Mesendoderm (in vitro differentiated cells): ENCODE measurements around the gene MNAT1.

Source experiments
- DNase-seq: peaks from one replicate; pipeline ENCODE4 v3.0.0; 2013
- H2AK5ac ChIP-seq: 2 replicates; pipeline ENCODE4 v1.6.1; 2013; ENCODE audit warnings: low read length, inconsistent platforms
- H2BK120ac ChIP-seq: 2 replicates; pipeline ENCODE4 v1.6.1; 2013; ENCODE audit warnings: low read depth, mild to moderate bottlenecking, low read length, moderate library complexity, mixed read lengths
- H2BK15ac ChIP-seq: replicated peaks from 2 replicates; pipeline ENCODE4 v1.6.1; 2013; ENCODE audit warnings: low read depth, mild to moderate bottlenecking, moderate library complexity
- H2BK5ac ChIP-seq: 2 replicates; pipeline ENCODE4 v1.6.1; 2013; ENCODE audit warnings: low read length, inconsistent platforms
- H3K18ac ChIP-seq: 2 replicates; pipeline ENCODE4 v1.6.1; 2013; ENCODE audit warnings: mild to moderate bottlenecking, low read length, mixed read lengths
- H3K23ac ChIP-seq: one replicate; pipeline ENCODE4 v1.6.1; 2013; ENCODE audit warnings: low read length
- H3K27ac ChIP-seq: 2 replicates; pipeline ENCODE4 v1.5.1; 2013; ENCODE audit warnings: low read depth, mild to moderate bottlenecking, inconsistent platforms, low read length, moderate library complexity
- H3K27me3 ChIP-seq: 2 replicates; pipeline ENCODE4 v1.6.1; 2013; ENCODE audit warnings: low read length, control low read depth, mild to moderate bottlenecking, inconsistent platforms; ENCODE audit not compliant: insufficient read depth, poor library complexity
- H3K36me3 ChIP-seq: 2 replicates; pipeline ENCODE4 v1.6.1; 2013; ENCODE audit warnings: low read length, inconsistent platforms; ENCODE audit not compliant: control insufficient read depth, insufficient read depth
- H3K4ac ChIP-seq: one replicate; pipeline ENCODE4 v1.6.1; 2013; ENCODE audit warnings: low read depth, mild to moderate bottlenecking, low read length, moderate library complexity
- H3K4me1 ChIP-seq: 2 replicates; pipeline ENCODE4 v1.6.1; 2013; ENCODE audit warnings: low read depth, low read length, inconsistent platforms; ENCODE audit not compliant: control insufficient read depth
- H3K4me2 ChIP-seq: 2 replicates; pipeline ENCODE4 v1.6.1; 2013; ENCODE audit warnings: low read length
- H3K4me3 ChIP-seq: 2 replicates; pipeline ENCODE4 v1.5.1; 2013; ENCODE audit warnings: mild to moderate bottlenecking, low read length
- H3K56ac ChIP-seq: one replicate; pipeline ENCODE4 v1.6.1; 2013; ENCODE audit warnings: low read length
- H3K79me1 ChIP-seq: 2 replicates; pipeline ENCODE4 v1.6.1; 2013; ENCODE audit warnings: low read length, inconsistent platforms
- H3K79me2 ChIP-seq: 2 replicates; pipeline ENCODE4 v1.6.1; 2013; ENCODE audit warnings: mild to moderate bottlenecking, low read length; ENCODE audit not compliant: control insufficient read depth, insufficient read depth
- H3K9ac ChIP-seq: 2 replicates; pipeline ENCODE4 v1.6.1; 2013; ENCODE audit warnings: low read length, inconsistent platforms
- H4K5ac ChIP-seq: one replicate; pipeline ENCODE4 v1.6.1; 2013; ENCODE audit warnings: low read length
- H4K8ac ChIP-seq: one replicate; pipeline ENCODE4 v1.6.1; 2013; ENCODE audit warnings: low read depth, mild to moderate bottlenecking, control low read depth, low read length, moderate library complexity
- WGBS: extraction: QIAGEN DNeasy Blood & Tissue Kit; methylation state at CpG from one replicate; pipeline ENCODE4 v1.1.7; 2013; ENCODE audit warnings: low lambda C conversion rate, missing lambda C conversion rate; ENCODE audit not compliant: insufficient coverage; ENCODE audit errors: extremely low coverage; 5-methylcytosine and 5-hydroxymethylcytosine counted together

MNAT1 gene

DNA sequence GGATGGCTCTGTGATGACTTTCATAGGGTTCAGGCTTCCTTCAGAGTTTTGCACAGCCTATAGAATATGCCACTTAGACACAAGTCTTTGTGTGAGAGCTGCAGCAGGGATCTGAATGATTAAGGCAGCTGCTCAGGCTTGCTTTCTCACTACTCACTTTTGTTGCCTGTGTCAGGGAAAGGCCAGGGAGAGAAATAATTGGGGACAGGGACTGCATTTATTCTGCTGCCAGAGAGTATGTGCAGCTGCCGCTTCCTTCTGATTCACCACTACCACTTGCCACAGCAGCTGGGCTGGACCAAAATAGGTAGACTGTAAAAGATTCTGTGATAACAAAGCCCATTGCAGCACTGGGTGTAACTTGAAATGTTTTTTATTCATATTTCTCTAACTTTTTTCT is 196.7 kb downstream of the MNAT1 start:
- no peaks in the 10 kb centered on the region for H3K36me3 ChIP-seq

DNA sequence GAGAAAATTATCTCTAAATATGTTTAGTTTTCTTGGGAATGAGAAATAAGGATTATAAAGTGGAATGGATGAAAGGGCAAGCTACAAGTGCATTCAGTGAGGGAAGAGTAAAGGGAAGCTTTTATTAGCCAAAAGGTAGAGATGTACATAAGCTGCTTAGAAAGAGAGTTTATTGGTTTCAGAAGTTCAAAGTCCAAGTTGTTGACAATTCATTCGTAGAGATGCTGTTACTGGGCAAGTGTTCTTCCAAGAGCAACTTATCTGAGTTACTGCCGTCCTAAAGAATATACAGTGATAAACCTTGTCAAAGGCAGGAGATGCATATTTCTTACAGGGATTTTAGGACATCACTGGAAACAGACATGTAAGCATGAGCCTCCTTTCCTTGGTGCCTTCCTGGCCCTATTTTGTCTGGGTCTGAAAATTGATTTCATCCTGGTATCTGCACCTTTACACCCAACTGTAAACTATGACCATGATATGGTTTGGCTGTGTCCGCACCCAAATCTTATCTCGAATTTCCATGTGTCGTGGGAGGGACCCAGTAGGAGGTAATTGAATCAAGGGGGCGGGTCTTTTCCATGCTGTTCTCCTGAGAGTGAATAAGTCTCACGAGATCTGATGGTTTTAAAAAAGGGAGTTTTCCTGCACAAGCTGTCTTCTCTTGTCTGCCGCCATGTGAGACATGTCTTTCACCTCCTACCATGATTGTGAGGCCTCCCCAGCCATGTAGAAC is 199.5 kb downstream of the MNAT1 start:
- H4K8ac ChIP-seq: peak overlapping the region; percentile 13
- H3K4me2 ChIP-seq: no peak overlapping the region
- no peak overlapping the region for H2AK5ac ChIP-seq
- H3K27ac ChIP-seq: no peak overlapping the region
- H3K4ac ChIP-seq: no peak overlapping the region
- DNase-seq: peak; percentile 19
- no peak overlapping the region for H2BK15ac ChIP-seq
- H2BK5ac ChIP-seq: no peak overlapping the region
- no peak overlapping the region for H3K9ac ChIP-seq
- H3K27me3 ChIP-seq: no peaks in the 10 kb centered on the region
- H2BK120ac ChIP-seq: no peak overlapping the region
- no peak overlapping the region for H4K5ac ChIP-seq
- H3K4me1 ChIP-seq: peaks cover 1% of the 10 kb centered on the region
- no peak overlapping the region for H3K4me3 ChIP-seq
- H3K79me2 ChIP-seq: no peaks in the 10 kb centered on the region
- no peak overlapping the region for H3K23ac ChIP-seq
- H3K79me1 ChIP-seq: no peaks in the 10 kb centered on the region
- WGBS: no CpG with 5 or more reads among the region's 8 CpGs
- no peak overlapping the region for H3K56ac ChIP-seq
- H3K18ac ChIP-seq: no peak overlapping the region
- no peaks in the 10 kb centered on the region for H3K36me3 ChIP-seq

More for the DNA sequence above, 196.7 kb downstream of the MNAT1 start:
- Histone ChIP-seq H3K23ac (no peak overlapping the region), H2BK120ac (no peak overlapping the region), H2BK15ac (no peak overlapping the region), H3K79me1 (no peaks in the 10 kb centered on the region), H2BK5ac (no peak overlapping the region), H4K8ac (no peak overlapping the region), H3K27ac (no peak overlapping the region), H3K79me2 (no peaks in the 10 kb centered on the region), H3K4ac (no peak overlapping the region), H3K9ac (no peak overlapping the region), H3K4me2 (no peak overlapping the region), H3K56ac (no peak overlapping the region), H3K27me3 (no peaks in the 10 kb centered on the region), H3K4me1 (peaks cover 1% of the 10 kb centered on the region), H3K4me3 (no peak overlapping the region), H3K18ac (no peak overlapping the region), H2AK5ac (no peak overlapping the region), H4K5ac (no peak overlapping the region)
- no peak for DNase-seq
- no CpG with 5 or more reads among the region's 1 CpG for WGBS

DNA sequence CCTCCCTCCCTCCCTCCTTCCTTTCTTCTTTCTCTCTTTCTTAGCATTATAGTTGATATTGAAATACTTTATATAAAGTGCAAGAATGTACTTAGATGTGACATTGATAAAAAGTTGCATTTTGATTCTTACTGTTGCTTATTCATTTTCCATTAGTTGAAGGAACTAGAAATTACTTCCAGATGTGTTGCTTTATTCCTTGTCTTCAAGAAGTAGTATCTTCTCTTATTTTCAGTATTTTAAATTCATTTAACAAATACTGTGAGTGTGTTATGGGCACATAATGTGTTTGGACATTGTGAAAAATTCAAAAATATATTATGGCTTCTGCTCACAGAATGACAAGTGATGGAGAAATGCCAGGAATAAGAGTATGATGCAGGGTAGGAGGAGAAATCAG is 200.8 kb downstream of the MNAT1 start:
- no peak overlapping the region for H3K9ac ChIP-seq
- H3K18ac ChIP-seq: no peak overlapping the region
- H3K4me1 ChIP-seq: peaks cover 1% of the 10 kb centered on the region
- no peak overlapping the region for H3K27ac ChIP-seq
- H3K4ac ChIP-seq: no peak overlapping the region
- no peak overlapping the region for H3K4me3 ChIP-seq
- H3K79me1 ChIP-seq: no peaks in the 10 kb centered on the region
- no peaks in the 10 kb centered on the region for H3K79me2 ChIP-seq
- no peak overlapping the region for H4K8ac ChIP-seq
- no peak overlapping the region for H2AK5ac ChIP-seq
- H3K27me3 ChIP-seq: no peaks in the 10 kb centered on the region
- H2BK5ac ChIP-seq: no peak overlapping the region
- no peaks in the 10 kb centered on the region for H3K36me3 ChIP-seq
- H4K5ac ChIP-seq: no peak overlapping the region
- no peak overlapping the region for H3K4me2 ChIP-seq
- no peak overlapping the region for H2BK120ac ChIP-seq
- no peak overlapping the region for H2BK15ac ChIP-seq
- DNase-seq: no peak
- H3K56ac ChIP-seq: no peak overlapping the region
- no peak overlapping the region for H3K23ac ChIP-seq

DNA sequence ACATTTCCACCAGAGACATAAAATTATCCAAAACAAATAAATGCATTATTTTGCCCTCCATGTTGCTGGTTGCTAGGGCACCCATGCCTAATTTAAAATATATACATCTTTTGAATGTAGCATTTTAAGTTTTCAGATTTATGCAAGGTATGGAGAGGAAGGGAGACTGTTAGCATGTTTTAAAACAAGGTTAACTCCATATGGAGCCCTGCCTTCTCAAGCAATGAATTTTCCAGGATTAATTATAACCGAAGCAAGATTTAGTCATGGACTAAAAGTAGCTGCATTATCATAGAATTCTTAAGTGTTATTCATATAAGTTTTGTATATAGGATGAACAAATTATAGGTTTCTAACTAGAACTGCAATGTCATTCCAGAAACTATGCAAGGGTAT is 209.1 kb downstream of the MNAT1 start:
- no peak for DNase-seq
- no peak overlapping the region for H2BK5ac ChIP-seq
- H3K27me3 ChIP-seq: no peaks in the 10 kb centered on the region
- no peaks in the 10 kb centered on the region for H3K36me3 ChIP-seq
- H4K5ac ChIP-seq: no peak overlapping the region
- no peak overlapping the region for H3K23ac ChIP-seq
- H4K8ac ChIP-seq: no peak overlapping the region
- no peak overlapping the region for H3K18ac ChIP-seq
- no peak overlapping the region for H2BK15ac ChIP-seq
- no peak overlapping the region for H2AK5ac ChIP-seq
- no peaks in the 10 kb centered on the region for H3K79me1 ChIP-seq
- no peaks in the 10 kb centered on the region for H3K79me2 ChIP-seq
- no peak overlapping the region for H2BK120ac ChIP-seq
- H3K4ac ChIP-seq: no peak overlapping the region
- WGBS: no CpG with 5 or more reads among the region's 1 CpG
- H3K27ac ChIP-seq: no peak overlapping the region
- H3K4me1 ChIP-seq: no peaks in the 10 kb centered on the region
- no peak overlapping the region for H3K56ac ChIP-seq
- H3K9ac ChIP-seq: no peak overlapping the region
- no peak overlapping the region for H3K4me3 ChIP-seq
- no peak overlapping the region for H3K4me2 ChIP-seq

DNA sequence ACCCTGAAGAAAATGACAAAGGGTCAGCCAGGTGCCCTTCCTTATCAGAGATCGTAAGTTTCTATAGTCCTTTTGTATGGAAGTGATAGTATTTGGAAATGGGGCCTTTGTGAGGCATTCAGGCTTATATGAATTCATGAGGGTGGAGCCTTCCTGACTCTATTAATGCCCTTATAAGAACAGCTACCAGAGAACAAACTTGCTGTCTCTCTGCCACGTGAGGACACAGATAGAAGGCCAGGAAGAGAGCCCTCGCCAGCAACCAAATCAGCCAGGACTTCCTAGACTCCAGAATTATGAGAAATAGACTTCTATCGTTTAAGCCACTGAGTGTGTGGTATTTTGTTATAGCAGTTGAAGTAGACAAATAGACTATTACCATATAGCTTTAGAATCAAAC is 209.6 kb downstream of the MNAT1 start:
- DNase-seq: peak; percentile 28
- H4K5ac ChIP-seq: no peak overlapping the region
- H3K36me3 ChIP-seq: no peaks in the 10 kb centered on the region
- no peak overlapping the region for H3K23ac ChIP-seq
- H3K18ac ChIP-seq: no peak overlapping the region
- no peak overlapping the region for H3K4me2 ChIP-seq
- H3K56ac ChIP-seq: no peak overlapping the region
- H3K4me3 ChIP-seq: no peak overlapping the region
- H3K27ac ChIP-seq: no peak overlapping the region
- H3K4me1 ChIP-seq: no peaks in the 10 kb centered on the region
- H4K8ac ChIP-seq: no peak overlapping the region
- H3K79me2 ChIP-seq: no peaks in the 10 kb centered on the region
- H2BK120ac ChIP-seq: no peak overlapping the region
- H2AK5ac ChIP-seq: no peak overlapping the region
- WGBS: no CpG with 5 or more reads among the region's 4 CpGs
- no peaks in the 10 kb centered on the region for H3K27me3 ChIP-seq
- no peak overlapping the region for H3K9ac ChIP-seq
- H3K79me1 ChIP-seq: no peaks in the 10 kb centered on the region
- H2BK15ac ChIP-seq: no peak overlapping the region
- H2BK5ac ChIP-seq: no peak overlapping the region
- H3K4ac ChIP-seq: no peak overlapping the region

DNA sequence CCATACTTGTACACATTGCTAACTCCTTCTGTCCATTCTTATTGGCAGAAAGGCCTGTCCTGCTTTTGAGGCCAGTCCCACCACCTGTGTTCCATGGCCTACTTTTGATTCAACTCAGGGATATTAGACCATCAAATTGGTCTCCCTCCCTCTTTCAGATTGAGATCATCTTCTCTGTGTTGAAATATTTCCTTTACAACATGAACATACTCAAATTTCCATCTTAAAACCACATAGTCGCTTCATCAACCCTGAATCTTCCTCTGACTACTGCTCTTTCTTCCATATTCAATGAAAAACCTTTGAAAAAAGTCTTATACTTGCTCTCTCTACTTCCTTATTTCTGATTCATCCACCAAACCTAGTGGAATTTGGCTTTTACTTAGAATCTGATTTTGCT is 211.4 kb downstream of the MNAT1 start:
- Histone ChIP-seq H2BK120ac (no peak overlapping the region), H3K27me3 (no peaks in the 10 kb centered on the region), H3K23ac (no peak overlapping the region), H3K36me3 (no peaks in the 10 kb centered on the region), H3K4ac (no peak overlapping the region), H3K9ac (no peak overlapping the region), H2BK15ac (no peak overlapping the region), H3K4me2 (no peak overlapping the region), H4K8ac (no peak overlapping the region), H2AK5ac (no peak overlapping the region), H3K27ac (no peak overlapping the region), H3K79me1 (no peaks in the 10 kb centered on the region), H4K5ac (no peak overlapping the region), H3K18ac (no peak overlapping the region), H3K4me1 (no peaks in the 10 kb centered on the region), H3K79me2 (no peaks in the 10 kb centered on the region), H3K4me3 (no peak overlapping the region), H2BK5ac (no peak overlapping the region), H3K56ac (no peak overlapping the region)
- no peak for DNase-seq
- WGBS: 100% methylated on average over 1 of the region's 1 CpG
